Mesenchymal stem cell (in vitro differentiated cells and primary cell): ENCODE measurements around the gene SPDYE2B.
"Not testable (repeated sequence)": the region's sequence is repeated elsewhere in the genome, so short reads cannot be mapped to it uniquely, and the experiment has no call there.

Experiments
- DNase-seq: peaks from one replicate; pipeline ENCODE4 v3.0.0-alpha.2; 2013
- H2AFZ ChIP-seq: one replicate; pipeline ENCODE4 v1.6.1; 2013; ENCODE audit warnings: low read depth, mild to moderate bottlenecking, control low read depth, inconsistent platforms, low read length, moderate library complexity
- H2AK5ac ChIP-seq: 2 replicates; pipeline ENCODE4 v1.6.1; 2013; ENCODE audit warnings: low read length, moderate library complexity, mild to moderate bottlenecking, inconsistent platforms; ENCODE audit not compliant: severe bottlenecking
- H2BK120ac ChIP-seq: one replicate; pipeline ENCODE4 v1.6.1; 2013; ENCODE audit warnings: low read depth, mild to moderate bottlenecking, inconsistent platforms, low read length, moderate library complexity
- H2BK12ac ChIP-seq, 2 experiments: one replicate each; pipeline ENCODE4 v1.6.1; 2013; ENCODE audit warnings: inconsistent platforms in 2 of 2, low read length in 2 of 2, mild to moderate bottlenecking in 2 of 2, moderate library complexity in 2 of 2, control low read depth in 1 of 2
- H2BK15ac ChIP-seq: one replicate; pipeline ENCODE4 v1.6.1; 2013; ENCODE audit warnings: mild to moderate bottlenecking, low read depth, inconsistent platforms; ENCODE audit not compliant: poor library complexity, severe bottlenecking
- H2BK5ac ChIP-seq: 2 replicates; pipeline ENCODE4 v1.6.1; 2013; ENCODE audit warnings: low read depth, mild to moderate bottlenecking, low read length, control low read depth, inconsistent platforms; ENCODE audit not compliant: poor library complexity, severe bottlenecking
- H3K14ac ChIP-seq, 2 experiments: one replicate each; pipeline ENCODE4 v1.6.1; 2013; ENCODE audit warnings: inconsistent platforms in 2 of 2, low read length in 2 of 2, control low read depth in 1 of 2, mild to moderate bottlenecking in 1 of 2, moderate library complexity in 1 of 2
- H3K18ac ChIP-seq, 2 experiments: one replicate each; pipeline ENCODE4 v1.6.1; 2013; ENCODE audit warnings: inconsistent platforms in 2 of 2, low read length in 2 of 2, control low read depth in 1 of 2, low read depth in 1 of 2, mild to moderate bottlenecking in 1 of 2
- H3K23ac ChIP-seq, 2 experiments: one replicate each; pipeline ENCODE4 v1.6.1; 2013; ENCODE audit warnings: inconsistent platforms in 2 of 2, low read length in 2 of 2, mild to moderate bottlenecking in 2 of 2, moderate library complexity in 2 of 2, control low read depth in 1 of 2
- H3K27ac ChIP-seq: 2 replicates; pipeline ENCODE4 v1.5.1; 2013; ENCODE audit warnings: mild to moderate bottlenecking, moderate library complexity, low read length, control low read depth, inconsistent platforms; ENCODE audit not compliant: poor library complexity, severe bottlenecking
- H3K27me3 ChIP-seq, 2 experiments: 2 replicates each; pipeline versions ENCODE4 v1.6.1 to v1.7.0; 2013; ENCODE audit warnings: low read length in 2 of 2, mild to moderate bottlenecking in 2 of 2, moderate library complexity in 2 of 2, control low read depth in 1 of 2, inconsistent platforms in 1 of 2; ENCODE audit not compliant: control insufficient read depth in 1 of 2, insufficient read depth in 1 of 2
- H3K36me3 ChIP-seq, 2 experiments: 2 replicates each; pipeline versions ENCODE4 v1.6.1 to v1.7.0; 2013; ENCODE audit warnings: low read length in 2 of 2, control low read depth in 1 of 2, inconsistent platforms in 1 of 2, low read depth in 1 of 2, mild to moderate bottlenecking in 1 of 2; ENCODE audit not compliant: insufficient read depth in 2 of 2, control insufficient read depth in 1 of 2
- H3K4ac ChIP-seq, 2 experiments: one replicate each; pipeline ENCODE4 v1.6.1; 2013; ENCODE audit warnings: inconsistent platforms in 2 of 2, low read length in 2 of 2, mild to moderate bottlenecking in 2 of 2, moderate library complexity in 2 of 2, control low read depth in 1 of 2, low read depth in 1 of 2
- H3K4me1 ChIP-seq: 2 replicates; pipeline ENCODE4 v1.6.1; 2013; ENCODE audit warnings: low read depth, low read length, control low read depth; ENCODE audit not compliant: control insufficient read depth, insufficient read depth
- H3K4me2 ChIP-seq: 2 replicates; pipeline ENCODE4 v1.6.1; 2013; ENCODE audit warnings: low read length, mild to moderate bottlenecking, inconsistent platforms; ENCODE audit not compliant: poor library complexity, severe bottlenecking
- H3K4me3 ChIP-seq, 2 experiments: 2 replicates each; pipeline versions ENCODE4 v1.5.1 to v1.7.0; 2013; ENCODE audit warnings: low read length in 2 of 2, mild to moderate bottlenecking in 2 of 2, control low read depth in 1 of 2, low read depth in 1 of 2; ENCODE audit not compliant: insufficient read depth in 1 of 2
- H3K79me1 ChIP-seq: replicated peaks from 2 replicates; pipeline ENCODE4 v1.6.1; 2013; ENCODE audit warnings: mild to moderate bottlenecking, control low read depth, low read length, inconsistent platforms; ENCODE audit not compliant: poor library complexity, severe bottlenecking
- H3K9ac ChIP-seq: 2 replicates; pipeline ENCODE4 v1.7.0; 2013; ENCODE audit warnings: mild to moderate bottlenecking, low read length, moderate library complexity
- H3K9me3 ChIP-seq: 2 replicates; pipeline ENCODE4 v1.7.0; 2013; ENCODE audit warnings: mild to moderate bottlenecking, low read length; ENCODE audit not compliant: control insufficient read depth
- H4K8ac ChIP-seq: one replicate; pipeline ENCODE4 v1.6.1; 2013; ENCODE audit warnings: inconsistent platforms, mild to moderate bottlenecking, low read length, moderate library complexity
- H4K91ac ChIP-seq: one replicate; pipeline ENCODE4 v1.6.1; 2013; ENCODE audit warnings: mild to moderate bottlenecking, low read length, inconsistent platforms
- WGBS: methylation state at CpG from one replicate; pipeline ENCODE4 v1.1.7; 2013; ENCODE audit warnings: mixed read lengths; 5-methylcytosine and 5-hydroxymethylcytosine counted together

SPDYE2B gene

GRCh38 chr7:102666850-102667249 lies 16.7 kb downstream of the SPDYE2B start:
- H3K4me2 ChIP-seq, H3K23ac ChIP-seq, H3K4ac ChIP-seq, H3K9me3 ChIP-seq, H3K18ac ChIP-seq, H3K27me3 ChIP-seq, H2AFZ ChIP-seq, H2BK15ac ChIP-seq, H3K36me3 ChIP-seq, H4K8ac ChIP-seq, H2BK120ac ChIP-seq, H3K27ac ChIP-seq, H2BK12ac ChIP-seq, H3K79me1 ChIP-seq, H4K91ac ChIP-seq, H3K4me3 ChIP-seq, H3K14ac ChIP-seq, H2BK5ac ChIP-seq, H3K9ac ChIP-seq, DNase-seq, H2AK5ac ChIP-seq, H3K4me1 ChIP-seq: not testable (repeated sequence)
- WGBS, result no CpG with 5 or more reads among the region's 16 CpGs

GRCh38 chr7:102667523-102667922 lies 17.4 kb downstream of the SPDYE2B start:
- H3K18ac ChIP-seq, H2BK12ac ChIP-seq, H2BK15ac ChIP-seq, H3K79me1 ChIP-seq, H3K14ac ChIP-seq, H2BK120ac ChIP-seq, H2BK5ac ChIP-seq, H3K23ac ChIP-seq, DNase-seq, H3K9me3 ChIP-seq, H4K91ac ChIP-seq, H3K4me1 ChIP-seq, H2AFZ ChIP-seq, H3K9ac ChIP-seq, H3K4me2 ChIP-seq, H3K27me3 ChIP-seq, H3K27ac ChIP-seq, H2AK5ac ChIP-seq, H3K4me3 ChIP-seq, H3K36me3 ChIP-seq, H4K8ac ChIP-seq, H3K4ac ChIP-seq: not testable (repeated sequence)
- no CpG with 5 or more reads among the region's 14 CpGs for WGBS

GRCh38 chr7:102671166-102671955 lies 21.2 kb downstream of the SPDYE2B start, which contains the start of gene POLR2J2:
POLR2J2 (minus strand) TSS chr7:102671663; CDS start chr7:102671601, 62 bp downstream.
- not testable (repeated sequence) for H3K4ac ChIP-seq, H3K27me3 ChIP-seq, H3K4me2 ChIP-seq, H3K4me3 ChIP-seq, H4K8ac ChIP-seq, H2BK15ac ChIP-seq, H3K4me1 ChIP-seq, H3K23ac ChIP-seq, H3K36me3 ChIP-seq, H2AK5ac ChIP-seq, H3K9ac ChIP-seq, H4K91ac ChIP-seq, H3K27ac ChIP-seq, H3K79me1 ChIP-seq, H3K18ac ChIP-seq, DNase-seq, H2BK120ac ChIP-seq, H3K9me3 ChIP-seq, H2AFZ ChIP-seq, H3K14ac ChIP-seq, H2BK12ac ChIP-seq, H2BK5ac ChIP-seq
- WGBS, result no CpG with 5 or more reads among the region's 63 CpGs

DNA sequence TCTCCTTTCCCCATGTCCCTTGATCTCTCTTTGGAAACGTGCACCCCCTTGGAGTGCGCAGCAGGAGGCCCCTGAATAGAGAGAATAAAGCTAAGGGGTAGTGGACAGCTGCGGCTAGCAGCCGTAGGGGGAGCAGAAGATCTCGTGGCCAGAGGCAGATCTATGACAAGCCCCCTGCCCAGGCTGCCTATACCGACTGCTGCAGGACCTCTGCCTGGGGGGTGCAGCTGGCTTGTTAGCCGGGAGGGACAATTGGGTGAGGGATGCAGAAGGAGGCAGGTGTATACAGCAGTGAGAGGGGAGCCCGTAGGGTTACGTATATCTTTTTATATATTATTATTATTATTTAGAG lies 21.8 kb downstream of the SPDYE2B start:
- not testable (repeated sequence) for H3K4me2 ChIP-seq, H3K23ac ChIP-seq, H3K14ac ChIP-seq, H3K4ac ChIP-seq, H4K8ac ChIP-seq, H3K9me3 ChIP-seq, H3K79me1 ChIP-seq, H2AFZ ChIP-seq, H3K4me3 ChIP-seq, H3K27ac ChIP-seq, H2BK12ac ChIP-seq, H3K36me3 ChIP-seq, H2BK120ac ChIP-seq, H4K91ac ChIP-seq, H2BK5ac ChIP-seq, H3K18ac ChIP-seq, H3K9ac ChIP-seq, DNase-seq, H2BK15ac ChIP-seq, H3K27me3 ChIP-seq, H2AK5ac ChIP-seq, H3K4me1 ChIP-seq
- no CpG with 5 or more reads among the region's 9 CpGs for WGBS
